ENCODE results near the gene COG6.

DNA sequence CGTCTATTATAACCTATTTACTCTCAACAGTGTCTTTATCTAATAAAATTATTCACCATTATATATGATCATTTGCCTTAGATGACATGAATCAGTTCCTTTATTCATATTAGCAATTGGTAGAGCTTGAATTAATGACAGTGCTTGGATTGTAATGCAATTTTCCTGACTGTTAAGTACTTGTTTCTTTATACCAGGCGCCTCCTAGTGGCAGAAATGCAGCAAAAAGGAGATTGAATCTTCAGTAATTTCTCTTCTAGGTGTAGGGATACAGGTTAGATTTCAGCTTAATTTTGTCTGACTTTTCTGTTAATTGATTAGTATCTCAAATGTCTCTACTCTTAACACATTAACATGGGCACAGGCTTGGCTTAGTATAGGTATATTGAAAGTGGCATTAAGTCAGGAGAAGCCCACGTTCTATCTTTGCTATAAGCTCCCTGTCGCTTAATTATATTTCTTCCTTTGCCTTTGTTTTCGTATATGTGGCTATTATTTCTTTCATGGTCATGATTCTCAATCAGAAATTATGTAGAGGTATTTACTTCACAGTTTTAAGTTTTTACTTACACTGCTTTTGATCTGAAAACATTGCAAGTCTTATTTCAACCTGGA lies 43.3 kb upstream of the COG6 start:
- TF ChIP-seq POLR2A (IDR thresholded peaks at IDR 0.05; ENCODE audit: low read depth, low read length) (no peak), CTCF (conservative IDR thresholded peaks at IDR 0.05; ENCODE audit: low read depth, low read length) (peak; percentile 83), MXI1 (IDR thresholded peaks at IDR 0.05; ENCODE audit: borderline replicate concordance, low read depth, low read length) (no peak), BHLHE40 (IDR thresholded peaks at IDR 0.05; ENCODE audit: low read depth, low read length) (no peak), RAD21 (IDR thresholded peaks at IDR 0.05; ENCODE audit: low read length) (peak; percentile 75), RCOR1 (IDR thresholded peaks at IDR 0.05; ENCODE audit: insufficient replicate concordance, low read length) (no peak), MAZ (IDR thresholded peaks at IDR 0.05; ENCODE audit: borderline replicate concordance, low read depth, low read length) (no peak), CEBPB (IDR thresholded peaks at IDR 0.05; ENCODE audit: low read depth, low read length) (no peak)
- TF ChIP-seq, protein P1, sequence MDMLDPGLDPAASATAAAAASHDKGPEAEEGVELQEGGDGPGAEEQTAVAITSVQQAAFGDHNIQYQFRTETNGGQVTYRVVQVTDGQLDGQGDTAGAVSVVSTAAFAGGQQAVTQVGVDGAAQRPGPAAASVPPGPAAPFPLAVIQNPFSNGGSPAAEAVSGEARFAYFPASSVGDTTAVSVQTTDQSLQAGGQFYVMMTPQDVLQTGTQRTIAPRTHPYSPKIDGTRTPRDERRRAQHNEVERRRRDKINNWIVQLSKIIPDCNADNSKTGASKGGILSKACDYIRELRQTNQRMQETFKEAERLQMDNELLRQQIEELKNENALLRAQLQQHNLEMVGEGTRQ (IDR thresholded peaks at IDR 0.05; ENCODE audit: low read depth, low read length) = no peak

All from IMR-90 (cell line).